ENCODE results near the gene WDR41.
"Not testable (repeated sequence)": the region's sequence is repeated elsewhere in the genome, so short reads cannot be mapped to it uniquely, and the experiment has no call there.

Gene WDR41

GRCh38 chr5:77491783-77492652, at the start of gene WDR41:
Gene WDR41, minus strand, starts transcription at chr5:77492316. Its CDS starts 96 bp downstream, at chr5:77492220.
- peak; percentile 91 for DNase-seq

DNA sequence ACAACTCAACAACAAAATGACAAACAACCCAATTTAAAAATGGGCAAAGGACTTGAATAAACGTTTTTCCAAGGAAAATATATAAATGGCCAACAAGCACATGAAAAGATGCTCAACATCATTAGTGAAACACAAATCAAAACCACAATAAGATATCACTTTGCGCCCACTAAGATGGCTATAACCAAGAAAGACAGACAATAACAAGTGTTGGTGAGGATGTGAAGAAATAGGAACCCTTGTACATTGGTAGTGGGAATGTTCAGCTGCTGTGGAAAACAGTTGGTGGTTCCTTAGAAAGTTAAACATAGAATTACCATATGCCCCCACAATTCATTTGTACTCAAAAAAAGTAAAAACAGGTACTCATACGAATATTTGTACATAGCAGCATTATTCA, 39.2 kb upstream of the WDR41 start:
- DNase-seq = no peak

DNA sequence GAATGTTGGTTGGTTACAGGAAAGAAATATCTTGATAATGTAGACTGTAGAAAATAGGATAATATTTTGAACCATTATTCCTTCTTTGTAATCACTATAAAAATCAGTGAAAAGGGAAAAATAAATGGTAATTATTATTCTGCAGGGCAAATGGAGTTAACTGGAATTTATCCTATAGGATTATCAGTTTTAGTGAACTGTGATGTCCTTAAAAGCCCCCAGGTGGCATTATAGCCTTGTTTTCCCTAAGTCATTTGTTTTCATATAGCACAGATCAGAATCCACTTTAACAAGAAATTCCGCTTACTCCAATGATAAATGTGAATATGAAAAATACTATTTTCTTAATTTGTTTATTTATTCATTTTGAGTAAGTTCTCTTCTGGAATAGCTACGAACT, 26.2 kb upstream of the WDR41 start:
- peak; percentile 19 for DNase-seq

DNA sequence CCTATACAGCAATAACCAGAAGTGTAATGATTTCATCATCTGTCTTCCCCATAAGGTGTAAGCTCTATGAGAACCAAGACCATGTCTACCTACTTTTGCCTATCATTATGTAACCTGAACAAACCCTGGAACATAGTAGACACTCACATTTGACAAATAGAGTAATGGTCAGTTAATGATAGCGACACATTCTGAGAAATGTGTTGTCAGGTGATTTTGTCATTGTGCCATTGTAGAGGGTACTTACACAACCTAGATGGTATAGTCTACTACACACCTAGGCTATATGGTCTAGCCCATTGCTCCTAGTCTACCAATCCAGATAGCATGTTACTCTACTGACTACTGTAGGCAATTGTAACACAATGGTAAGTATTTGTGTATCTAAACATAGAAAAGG, 22.3 kb upstream of the WDR41 start:
- DNase-seq = no peak

GRCh38 chr5:77513321-77513720, 21.2 kb upstream of the WDR41 start:
- DNase-seq = no peak

DNA sequence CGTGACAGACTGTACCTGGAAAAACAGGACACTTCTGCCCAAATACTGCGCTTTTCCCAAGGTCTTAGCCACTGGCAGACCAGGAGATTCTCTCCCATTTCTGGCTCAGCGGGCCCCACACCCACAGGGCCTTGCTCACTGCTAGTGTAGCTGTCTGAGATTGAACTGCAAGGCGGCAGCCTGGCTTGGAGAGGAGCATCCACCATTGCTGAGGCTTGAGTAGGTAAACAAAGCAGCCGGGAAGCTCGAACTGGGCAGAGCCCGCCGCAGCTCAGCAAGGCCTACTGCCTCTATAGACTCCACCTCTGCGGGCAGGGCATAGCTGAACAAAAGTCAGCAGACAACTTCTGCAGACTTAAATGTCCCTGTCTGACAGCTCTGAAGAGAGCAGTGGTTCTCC, 9.0 kb upstream of the WDR41 start:
- DNase-seq = not testable (repeated sequence)

DNA sequence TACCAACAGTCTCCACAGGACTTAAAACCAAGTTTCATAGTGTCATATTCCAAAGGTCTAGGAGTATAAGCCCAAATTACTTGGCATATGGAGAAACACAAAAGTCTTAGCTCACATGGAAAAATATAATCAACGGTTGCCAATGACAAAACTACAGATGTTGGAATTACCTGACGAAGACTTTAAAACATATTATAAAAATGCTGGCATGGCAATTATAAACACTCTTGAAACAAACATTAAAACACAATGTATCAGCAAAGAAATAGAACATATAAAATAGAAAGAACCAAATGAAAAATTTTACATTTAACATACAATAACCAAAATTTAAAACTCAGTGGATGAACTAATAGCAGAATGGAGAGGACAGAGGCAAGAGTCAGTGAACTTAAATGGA, 7.9 kb upstream of the WDR41 start:
- DNase-seq = no peak

DNA sequence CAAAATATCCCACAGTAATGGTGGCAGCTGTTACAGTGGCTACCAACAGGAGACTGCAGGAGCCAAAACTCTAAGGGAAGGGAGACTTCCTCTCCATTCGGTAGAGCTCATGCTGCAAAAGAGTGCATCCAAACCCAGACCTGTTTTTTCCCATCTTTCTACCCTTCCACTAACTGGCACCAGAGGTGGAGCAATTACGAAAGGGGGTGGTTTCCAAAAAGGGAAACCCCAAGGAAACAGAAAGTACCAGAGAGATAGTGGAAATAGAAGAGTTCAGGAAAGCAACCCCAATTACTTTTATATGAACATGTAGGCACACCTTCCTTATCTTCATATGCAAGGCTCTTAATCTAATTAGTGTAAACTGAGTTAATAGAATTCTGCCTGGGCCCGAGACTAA, 7.3 kb upstream of the WDR41 start:
- peak; percentile 15 for DNase-seq

- DNase-seq = no peak
Measured at GRCh38 chr5:77498952-77499351, 6.8 kb upstream of the WDR41 start.

- DNase-seq = no peak
Measured at GRCh38 chr5:77494935-77495334, 2.8 kb upstream of the WDR41 start.

- no peak for DNase-seq
Measured at GRCh38 chr5:77492653-77493000, 511 bp upstream of the WDR41 start.

DNA sequence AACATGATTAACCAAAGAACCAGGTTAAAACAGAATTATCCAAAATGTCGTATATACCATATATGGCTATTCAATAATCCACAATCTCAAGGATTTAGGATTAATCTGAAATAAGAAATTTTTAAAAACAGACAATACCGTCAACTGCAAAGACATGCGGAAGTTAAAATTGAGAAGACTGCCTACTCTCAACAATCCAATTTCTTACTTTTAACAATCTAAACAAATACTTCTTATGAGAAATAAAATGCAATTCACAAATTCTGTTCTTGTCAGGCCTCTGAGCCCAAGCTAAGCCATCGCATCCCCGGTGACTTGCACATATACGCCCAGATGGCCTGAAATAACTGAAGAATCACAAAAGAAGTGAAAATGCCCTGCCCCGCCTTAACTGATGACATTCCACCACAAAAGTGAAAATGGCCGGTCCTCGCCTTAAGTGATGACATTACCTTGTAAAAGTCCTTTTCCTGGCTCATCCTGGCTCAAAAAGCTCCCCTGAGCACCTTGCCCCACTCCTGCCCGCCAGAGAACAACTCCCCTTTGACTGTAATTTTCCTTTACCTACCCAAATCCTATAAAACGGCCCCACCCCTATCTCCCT, 1.3 kb downstream of the WDR41 start:
- peak; percentile 48 for DNase-seq

- no peak for DNase-seq
Measured at GRCh38 chr5:77486344-77486962, 5.7 kb downstream of the WDR41 start.

DNA sequence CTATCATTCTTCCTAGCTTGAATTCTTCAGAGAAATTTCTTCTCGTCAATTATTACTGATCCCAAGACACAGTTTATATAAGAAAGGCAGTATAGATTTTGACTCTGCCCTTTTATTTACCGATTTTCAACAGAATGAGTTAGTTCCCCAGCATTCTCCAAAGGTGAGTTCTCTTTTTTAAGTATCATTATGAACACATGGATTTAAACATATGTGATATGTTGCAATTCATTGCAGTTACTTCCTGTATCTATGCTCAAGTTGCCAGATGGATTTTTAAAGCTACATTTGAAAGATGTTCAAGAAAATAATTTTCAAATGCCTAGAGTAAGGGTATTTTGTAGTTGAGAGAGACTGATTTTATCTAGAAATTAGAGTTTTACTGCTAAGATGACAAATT, 8.4 kb downstream of the WDR41 start:
- DNase-seq = no peak

- not testable (repeated sequence) for DNase-seq
Measured at GRCh38 chr5:77475041-77475440, 17.1 kb downstream of the WDR41 start.

DNA sequence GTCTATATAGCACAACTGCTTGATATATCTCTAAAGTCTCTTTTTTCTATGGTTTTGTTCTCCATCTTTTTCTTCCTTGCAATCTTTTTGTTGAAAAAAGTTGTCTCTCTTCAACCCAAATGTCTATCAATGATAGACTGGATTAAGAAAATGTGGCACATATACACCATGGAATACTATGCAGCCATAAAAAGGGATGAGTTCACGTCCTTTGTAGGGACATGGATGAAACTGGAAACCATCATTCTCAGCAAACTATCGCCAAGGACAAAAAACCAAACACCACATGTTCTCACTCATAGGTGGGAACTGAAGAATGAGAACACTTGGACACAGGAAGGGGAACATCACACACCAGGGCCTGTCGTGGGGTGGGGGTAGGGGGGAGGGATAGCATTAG, 23.2 kb downstream of the WDR41 start:
- DNase-seq = not testable (repeated sequence)

DNA sequence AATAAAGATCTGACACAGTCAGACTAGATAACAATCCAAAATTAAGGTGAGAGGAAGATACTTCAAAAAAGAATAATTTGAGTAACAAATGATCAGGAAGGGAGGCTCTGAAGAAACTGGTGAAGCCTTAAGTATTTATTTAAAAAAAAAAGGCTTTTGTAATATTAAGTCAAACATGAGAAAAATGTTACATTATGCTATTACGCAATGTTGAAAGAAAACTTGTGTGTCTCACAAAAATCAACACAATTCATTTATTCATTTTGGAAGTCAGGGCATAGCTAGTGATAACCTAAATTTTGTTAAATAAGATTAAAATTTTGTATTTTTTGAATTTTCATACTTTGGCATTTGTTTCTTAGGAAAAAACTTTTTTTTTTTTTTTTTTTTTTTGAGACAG, 28.2 kb downstream of the WDR41 start:
- DNase-seq = no peak

GRCh38 chr5:77461287-77461686, 30.8 kb downstream of the WDR41 start:
- no peak for DNase-seq

GRCh38 chr5:77454123-77454522, 38.0 kb downstream of the WDR41 start:
- no peak for DNase-seq

- no peak for DNase-seq
Measured at GRCh38 chr5:77452351-77452750, 39.8 kb downstream of the WDR41 start.

GRCh38 chr5:77449981-77450380, 42.1 kb downstream of the WDR41 start:
- DNase-seq = peak; percentile 15

- DNase-seq = peak; percentile 36
Measured at GRCh38 chr5:77449277-77449676, 42.8 kb downstream of the WDR41 start.

- no peak for DNase-seq
Measured at GRCh38 chr5:77448831-77449230, 43.3 kb downstream of the WDR41 start.

DNA sequence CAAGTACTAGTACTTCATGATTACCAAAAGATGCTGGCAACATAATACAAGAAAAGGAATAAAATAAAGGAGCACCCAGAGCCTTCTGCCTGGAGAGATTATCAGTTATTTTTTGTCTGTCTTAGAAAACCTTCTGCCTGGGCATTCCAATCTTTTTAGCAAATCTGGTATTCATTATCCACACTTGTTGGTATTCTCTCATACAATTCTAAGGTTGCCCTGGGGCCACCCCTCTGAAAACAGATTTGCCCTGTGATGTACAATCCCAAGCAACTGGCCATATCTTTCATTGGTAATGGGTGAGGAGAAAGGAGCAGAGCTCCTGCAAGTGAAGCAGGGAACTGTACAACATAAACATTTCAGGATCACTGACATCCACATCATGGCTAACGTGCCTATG, 47.8 kb downstream of the WDR41 start:
- DNase-seq = no peak
